ENCODE results near the gene ACBD6. TPM values are rescaled to one million over a fixed set of nuclear protein-coding genes. Genes with fewer than 3 reads are reported as not detected.

The ACBD6 gene
- total and polyA plus RNA-seq, 4 donors, result 8.3 to 17.3 (median 14.0) TPM

DNA sequence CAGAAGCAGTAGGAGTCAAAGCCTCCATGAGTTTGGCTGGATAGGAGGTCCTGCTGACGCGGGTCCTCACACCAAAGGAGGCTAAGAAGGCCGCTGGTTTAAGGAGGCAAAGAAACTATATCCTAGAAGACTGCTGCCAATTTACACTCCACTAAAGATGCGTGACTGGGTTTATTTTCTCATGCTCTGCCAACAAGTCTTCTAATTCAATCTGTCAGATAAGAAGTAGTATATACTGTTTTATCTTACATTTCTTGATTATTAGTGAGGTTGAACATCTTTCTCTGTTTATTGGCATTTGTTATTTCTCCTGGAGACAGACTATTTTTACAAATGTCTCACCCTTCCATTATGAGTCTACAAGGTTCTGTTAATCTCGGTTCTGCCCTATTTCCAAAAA lies 34.1 kb downstream of the ACBD6 start:
- Histone ChIP-seq H3K36me3 (ENCODE audit: control insufficient read depth in 4 of 4, insufficient read depth in 3 of 4, low read depth in 1 of 4, low read length in 3 of 4) (no peaks in the 10 kb centered on the region), H3K9ac (ENCODE audit: low read depth in 1 of 2, low read length in 2 of 2) (no peak overlapping the region), H3K27me3 (ENCODE audit: control insufficient read depth in 4 of 4, insufficient read depth in 4 of 4, low read length in 3 of 4) (no peaks in the 10 kb centered on the region), H3K4me1 (ENCODE audit: control insufficient read depth in 4 of 4, insufficient read depth in 4 of 4, low read length in 3 of 4) (peaks cover 0 to 3% (median 0%) of the 10 kb centered on the region in 4 donors), H3K27ac (ENCODE audit: low read depth in 1 of 2, low read length in 2 of 2) (no peak overlapping the region), H3K4me3 (ENCODE audit: low read depth in 1 of 3, low read length in 3 of 3) (no peak overlapping the region), H3K9me3 (ENCODE audit: control insufficient read depth in 4 of 4, low read length in 3 of 4) (peaks cover 0 to 2% (median 0%) of the 10 kb centered on the region in 4 donors)
- DNase-seq (ENCODE audit: low spot score), result no peak
- WGBS, result 97% methylated on average over 5 of the region's 5 CpGs
- TF ChIP-seq FOXA2 (IDR thresholded peaks at IDR 0.05) (no peak), RXRA (IDR thresholded peaks at IDR 0.05) (no peak), EGR1 (IDR thresholded peaks at IDR 0.05; ENCODE audit: low read depth in 2 of 2) (no peak), RAD21 (IDR thresholded peaks at IDR 0.05) (no peak), NR2F2 (IDR thresholded peaks at IDR 0.05) (no peak), GABPA (IDR thresholded peaks at IDR 0.05 in 1 of 2, conservative IDR thresholded peaks at IDR 0.05 in 1 of 2) (no peak), HNF4A (conservative IDR thresholded peaks at IDR 0.05) (no peak), FOXA1 (IDR thresholded peaks at IDR 0.05) (no peak), YY1 (IDR thresholded peaks at IDR 0.05) (no peak), SP1 (IDR thresholded peaks at IDR 0.05) (no peak), TAF1 (conservative IDR thresholded peaks at IDR 0.05) (no peak), JUND (IDR thresholded peaks at IDR 0.05) (no peak), HNF4G (IDR thresholded peaks at IDR 0.05) (no peak)
- TF ChIP-seq, protein P1, sequence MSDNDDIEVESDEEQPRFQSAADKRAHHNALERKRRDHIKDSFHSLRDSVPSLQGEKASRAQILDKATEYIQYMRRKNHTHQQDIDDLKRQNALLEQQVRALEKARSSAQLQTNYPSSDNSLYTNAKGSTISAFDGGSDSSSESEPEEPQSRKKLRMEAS (IDR thresholded peaks at IDR 0.05), result no peak
- TF ChIP-seq, protein P2, sequence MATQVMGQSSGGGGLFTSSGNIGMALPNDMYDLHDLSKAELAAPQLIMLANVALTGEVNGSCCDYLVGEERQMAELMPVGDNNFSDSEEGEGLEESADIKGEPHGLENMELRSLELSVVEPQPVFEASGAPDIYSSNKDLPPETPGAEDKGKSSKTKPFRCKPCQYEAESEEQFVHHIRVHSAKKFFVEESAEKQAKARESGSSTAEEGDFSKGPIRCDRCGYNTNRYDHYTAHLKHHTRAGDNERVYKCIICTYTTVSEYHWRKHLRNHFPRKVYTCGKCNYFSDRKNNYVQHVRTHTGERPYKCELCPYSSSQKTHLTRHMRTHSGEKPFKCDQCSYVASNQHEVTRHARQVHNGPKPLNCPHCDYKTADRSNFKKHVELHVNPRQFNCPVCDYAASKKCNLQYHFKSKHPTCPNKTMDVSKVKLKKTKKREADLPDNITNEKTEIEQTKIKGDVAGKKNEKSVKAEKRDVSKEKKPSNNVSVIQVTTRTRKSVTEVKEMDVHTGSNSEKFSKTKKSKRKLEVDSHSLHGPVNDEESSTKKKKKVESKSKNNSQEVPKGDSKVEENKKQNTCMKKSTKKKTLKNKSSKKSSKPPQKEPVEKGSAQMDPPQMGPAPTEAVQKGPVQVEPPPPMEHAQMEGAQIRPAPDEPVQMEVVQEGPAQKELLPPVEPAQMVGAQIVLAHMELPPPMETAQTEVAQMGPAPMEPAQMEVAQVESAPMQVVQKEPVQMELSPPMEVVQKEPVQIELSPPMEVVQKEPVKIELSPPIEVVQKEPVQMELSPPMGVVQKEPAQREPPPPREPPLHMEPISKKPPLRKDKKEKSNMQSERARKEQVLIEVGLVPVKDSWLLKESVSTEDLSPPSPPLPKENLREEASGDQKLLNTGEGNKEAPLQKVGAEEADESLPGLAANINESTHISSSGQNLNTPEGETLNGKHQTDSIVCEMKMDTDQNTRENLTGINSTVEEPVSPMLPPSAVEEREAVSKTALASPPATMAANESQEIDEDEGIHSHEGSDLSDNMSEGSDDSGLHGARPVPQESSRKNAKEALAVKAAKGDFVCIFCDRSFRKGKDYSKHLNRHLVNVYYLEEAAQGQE (IDR thresholded peaks at IDR 0.05), result no peak
- TF ChIP-seq, protein P3, sequence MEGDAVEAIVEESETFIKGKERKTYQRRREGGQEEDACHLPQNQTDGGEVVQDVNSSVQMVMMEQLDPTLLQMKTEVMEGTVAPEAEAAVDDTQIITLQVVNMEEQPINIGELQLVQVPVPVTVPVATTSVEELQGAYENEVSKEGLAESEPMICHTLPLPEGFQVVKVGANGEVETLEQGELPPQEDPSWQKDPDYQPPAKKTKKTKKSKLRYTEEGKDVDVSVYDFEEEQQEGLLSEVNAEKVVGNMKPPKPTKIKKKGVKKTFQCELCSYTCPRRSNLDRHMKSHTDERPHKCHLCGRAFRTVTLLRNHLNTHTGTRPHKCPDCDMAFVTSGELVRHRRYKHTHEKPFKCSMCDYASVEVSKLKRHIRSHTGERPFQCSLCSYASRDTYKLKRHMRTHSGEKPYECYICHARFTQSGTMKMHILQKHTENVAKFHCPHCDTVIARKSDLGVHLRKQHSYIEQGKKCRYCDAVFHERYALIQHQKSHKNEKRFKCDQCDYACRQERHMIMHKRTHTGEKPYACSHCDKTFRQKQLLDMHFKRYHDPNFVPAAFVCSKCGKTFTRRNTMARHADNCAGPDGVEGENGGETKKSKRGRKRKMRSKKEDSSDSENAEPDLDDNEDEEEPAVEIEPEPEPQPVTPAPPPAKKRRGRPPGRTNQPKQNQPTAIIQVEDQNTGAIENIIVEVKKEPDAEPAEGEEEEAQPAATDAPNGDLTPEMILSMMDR (IDR thresholded peaks at IDR 0.05; ENCODE audit: low read depth, low read length, missing input control), result no peak
- TF ChIP-seq, protein P4, sequence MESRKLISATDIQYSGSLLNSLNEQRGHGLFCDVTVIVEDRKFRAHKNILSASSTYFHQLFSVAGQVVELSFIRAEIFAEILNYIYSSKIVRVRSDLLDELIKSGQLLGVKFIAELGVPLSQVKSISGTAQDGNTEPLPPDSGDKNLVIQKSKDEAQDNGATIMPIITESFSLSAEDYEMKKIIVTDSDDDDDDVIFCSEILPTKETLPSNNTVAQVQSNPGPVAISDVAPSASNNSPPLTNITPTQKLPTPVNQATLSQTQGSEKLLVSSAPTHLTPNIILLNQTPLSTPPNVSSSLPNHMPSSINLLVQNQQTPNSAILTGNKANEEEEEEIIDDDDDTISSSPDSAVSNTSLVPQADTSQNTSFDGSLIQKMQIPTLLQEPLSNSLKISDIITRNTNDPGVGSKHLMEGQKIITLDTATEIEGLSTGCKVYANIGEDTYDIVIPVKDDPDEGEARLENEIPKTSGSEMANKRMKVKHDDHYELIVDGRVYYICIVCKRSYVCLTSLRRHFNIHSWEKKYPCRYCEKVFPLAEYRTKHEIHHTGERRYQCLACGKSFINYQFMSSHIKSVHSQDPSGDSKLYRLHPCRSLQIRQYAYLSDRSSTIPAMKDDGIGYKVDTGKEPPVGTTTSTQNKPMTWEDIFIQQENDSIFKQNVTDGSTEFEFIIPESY (IDR thresholded peaks at IDR 0.05), result no peak
- TF ChIP-seq, protein P5, sequence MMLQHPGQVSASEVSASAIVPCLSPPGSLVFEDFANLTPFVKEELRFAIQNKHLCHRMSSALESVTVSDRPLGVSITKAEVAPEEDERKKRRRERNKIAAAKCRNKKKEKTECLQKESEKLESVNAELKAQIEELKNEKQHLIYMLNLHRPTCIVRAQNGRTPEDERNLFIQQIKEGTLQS (IDR thresholded peaks at IDR 0.05), result no peak

All from liver (tissue), 9 donors.